Measurements from ENCODE around the gene RSBN1.
"Not testable (repeated sequence)": the region's sequence is repeated elsewhere in the genome, so short reads cannot be mapped to it uniquely, and the experiment has no call there.

RSBN1 gene

GRCh38 chr1:113732802-113733201 lies 79.5 kb downstream of the RSBN1 start:
- no peak for FAIRE-seq

GRCh38 chr1:113721010-113721409 lies 91.3 kb downstream of the RSBN1 start:
- no peak for FAIRE-seq

GRCh38 chr1:113718621-113719020 lies 93.7 kb downstream of the RSBN1 start:
- not testable (repeated sequence) for FAIRE-seq

- not testable (repeated sequence) for FAIRE-seq
Observed at GRCh38 chr1:113717506-113717905, 94.8 kb downstream of the RSBN1 start.

GRCh38 chr1:113714606-113715269 lies 97.5 kb downstream of the RSBN1 start:
- no peak for FAIRE-seq

All from islet of Langerhans (tissue), 1 donor.